Measurements from ENCODE around the gene SEPTIN8. TPM values are rescaled to one million over a fixed set of nuclear protein-coding genes. Genes with fewer than 3 reads are reported as not detected.

SEPTIN8 gene
- total RNA-seq, 2 experiments from 2014 or later = 18.6 to 19.9 TPM

DNA sequence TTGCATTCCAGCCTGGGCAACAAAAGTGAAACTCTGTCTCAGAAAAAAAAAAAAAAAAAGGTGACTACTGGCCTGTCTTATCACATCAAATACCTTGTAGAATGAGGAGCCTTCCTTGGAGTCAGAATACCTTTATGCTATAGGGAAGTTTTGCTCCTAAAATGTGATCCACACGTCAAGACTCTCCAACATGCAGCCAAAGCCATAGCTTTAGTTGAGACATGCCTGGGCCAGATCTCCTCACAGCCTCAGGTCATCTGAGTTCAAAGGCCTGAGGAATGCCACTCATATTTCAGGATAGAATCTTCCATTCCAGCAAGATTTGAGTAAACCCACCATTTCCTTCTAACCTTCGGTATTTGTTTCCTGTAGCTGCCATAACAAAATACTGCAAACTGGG, 22.4 kb upstream of the SEPTIN8 start:
- CTCF ChIA-PET = no interaction called here
- no peak for ATAC-seq
- no peak overlapping the region for H3K27ac Mint-ChIP-seq
- intact Hi-C loops (cut with DNase I, micrococcal nuclease) = no loop called here
- no peak overlapping the region for H3K4me3 Mint-ChIP-seq
- no peaks in the 10 kb centered on the region for H3K36me3 Mint-ChIP-seq (ENCODE audit: low read depth)
- H3K27me3 Mint-ChIP-seq = peaks cover 37% of the 10 kb centered on the region
- no peaks in the 10 kb centered on the region for H3K9me3 Mint-ChIP-seq (ENCODE audit: low read depth)
- no peaks in the 10 kb centered on the region for H3K4me1 Mint-ChIP-seq
- no peak for DNase-seq
- POLR2A ChIA-PET = no interaction called here

DNA sequence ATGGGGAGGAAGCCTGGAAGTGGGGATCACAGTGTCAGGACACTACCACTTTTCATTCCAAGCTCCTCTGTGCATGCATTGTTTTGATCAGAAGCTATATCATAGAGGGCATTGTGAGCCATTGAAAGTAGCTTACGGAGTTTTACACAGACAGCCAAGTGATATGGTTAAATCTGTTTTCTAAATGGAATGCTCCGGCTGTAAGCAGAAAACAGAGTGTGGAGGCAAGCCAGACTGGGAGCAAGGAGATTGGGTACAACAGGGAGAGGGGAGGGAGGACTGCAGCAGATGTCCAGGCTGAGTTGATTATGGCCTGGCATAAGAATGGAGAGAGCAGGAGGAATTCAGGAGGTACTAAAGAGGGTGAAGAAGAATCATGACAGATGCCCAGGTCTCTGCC, 20.6 kb upstream of the SEPTIN8 start:
- POLR2A ChIA-PET = no interaction called here
- Mint-ChIP-seq H3K27ac (no peak overlapping the region), H3K36me3 (ENCODE audit: low read depth) (no peaks in the 10 kb centered on the region), H3K9me3 (ENCODE audit: low read depth) (no peaks in the 10 kb centered on the region), H3K27me3 (peaks cover 28% of the 10 kb centered on the region), H3K4me1 (no peaks in the 10 kb centered on the region), H3K4me3 (no peak overlapping the region)
- CTCF ChIA-PET = interaction anchor here (1.0 to 3.5 kb wide), 3 partner anchors 23 to 217 kb away, joined by 3 to 13 read pairs (median 4); no protein-coding TSS in a partner anchor
- intact Hi-C loops (cut with DNase I, micrococcal nuclease) = no loop called here
- ATAC-seq (no peak), DNase-seq (no peak)

DNA sequence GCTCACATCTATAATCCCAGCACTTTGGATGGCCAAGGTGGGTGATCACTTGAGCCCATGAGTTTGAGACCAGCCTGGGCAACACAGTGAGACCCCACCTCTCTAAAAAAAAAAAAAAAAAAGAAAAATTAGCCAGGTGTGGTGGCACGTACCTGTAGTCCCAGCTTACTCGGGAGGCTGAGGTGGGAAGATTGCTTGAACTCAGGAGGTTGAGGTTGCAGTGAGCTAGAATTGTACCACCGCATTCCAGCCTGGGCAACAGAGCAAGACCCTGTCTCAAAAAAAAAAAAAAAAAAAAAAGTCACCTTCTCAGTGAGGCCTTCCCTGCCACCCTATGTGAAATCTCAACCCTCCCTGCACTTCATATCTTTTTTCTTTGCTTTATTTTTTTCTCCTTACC, 14.0 kb upstream of the SEPTIN8 start:
- H3K9me3 Mint-ChIP-seq (ENCODE audit: low read depth) = no peaks in the 10 kb centered on the region
- ChIA-PET POLR2A (interaction anchor here (0.7 kb wide), 2 partner anchors 10 to 1487 kb away, joined by 3 to 8 read pairs; no protein-coding TSS in a partner anchor), CTCF (interaction anchor here (0.6 to 2.0 kb wide), 4 partner anchors 19 to 168 kb away, joined by 3 to 9 read pairs (median 4); no protein-coding TSS in a partner anchor)
- no peak for ATAC-seq
- H3K4me3 Mint-ChIP-seq = no peak overlapping the region
- intact Hi-C loops (cut with DNase I, micrococcal nuclease) = no loop called here
- H3K27me3 Mint-ChIP-seq = peaks cover 13% of the 10 kb centered on the region
- H3K27ac Mint-ChIP-seq = no peak overlapping the region
- no peaks in the 10 kb centered on the region for H3K4me1 Mint-ChIP-seq
- no peak for DNase-seq
- no peaks in the 10 kb centered on the region for H3K36me3 Mint-ChIP-seq (ENCODE audit: low read depth)

DNA sequence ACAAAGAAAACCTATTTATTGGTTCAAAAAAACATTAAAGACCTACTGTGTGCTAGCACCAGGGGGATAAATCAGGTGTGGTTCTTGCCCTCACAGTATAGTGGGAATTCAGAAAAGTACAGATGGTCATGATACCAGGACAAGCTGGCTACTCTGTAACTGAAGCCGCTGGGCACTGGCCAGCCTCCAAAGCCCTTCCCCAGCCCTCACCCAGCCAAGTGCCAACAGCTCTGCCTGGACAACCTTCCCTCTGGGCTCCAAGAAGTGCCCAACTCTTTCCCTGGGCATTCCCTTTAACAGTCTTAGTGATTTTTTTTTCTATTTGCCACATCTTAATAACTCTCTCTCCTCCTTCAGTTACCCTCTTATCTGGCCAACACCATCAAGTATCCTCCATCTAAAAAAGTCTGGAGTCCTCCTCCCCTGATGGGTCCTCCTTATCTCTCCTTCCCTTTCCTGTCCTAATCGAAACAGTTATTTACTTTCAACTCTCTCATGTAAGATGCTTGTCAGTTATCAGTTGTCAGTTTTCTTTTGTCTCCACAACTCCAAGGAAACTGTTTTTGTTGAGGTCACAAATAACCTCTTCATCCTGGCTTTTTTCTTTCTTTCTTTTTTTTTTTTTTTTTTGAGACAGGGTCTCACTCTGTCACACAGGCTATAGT, 13.3 kb upstream of the SEPTIN8 start:
- intact Hi-C loops (cut with DNase I, micrococcal nuclease) = no loop called here
- Mint-ChIP-seq H3K9me3 (ENCODE audit: low read depth) (no peaks in the 10 kb centered on the region), H3K4me1 (no peaks in the 10 kb centered on the region), H3K27me3 (peaks cover 13% of the 10 kb centered on the region), H3K36me3 (ENCODE audit: low read depth) (no peaks in the 10 kb centered on the region), H3K27ac (no peak overlapping the region), H3K4me3 (no peak overlapping the region)
- CTCF ChIA-PET = interaction anchor here (2.0 kb wide), 1 partner anchor 30 kb away, joined by 9 read pairs; no protein-coding TSS in a partner anchor
- ATAC-seq = no peak
- no peak for DNase-seq
- POLR2A ChIA-PET = interaction anchor here (0.7 kb wide), 1 partner anchor 11 kb away, joined by 8 read pairs; no protein-coding TSS in a partner anchor

- H3K4me1 Mint-ChIP-seq = no peaks in the 10 kb centered on the region
- no peaks in the 10 kb centered on the region for H3K9me3 Mint-ChIP-seq (ENCODE audit: low read depth)
- no peaks in the 10 kb centered on the region for H3K36me3 Mint-ChIP-seq (ENCODE audit: low read depth)
- ChIA-PET POLR2A (no interaction called here), CTCF (no interaction called here)
- H3K27me3 Mint-ChIP-seq = peaks cover 15% of the 10 kb centered on the region
- ATAC-seq (no peak), DNase-seq (no peak)
- intact Hi-C loops (cut with DNase I, micrococcal nuclease) = no loop called here
- H3K4me3 Mint-ChIP-seq = no peak overlapping the region
- H3K27ac Mint-ChIP-seq = no peak overlapping the region
Observed at GRCh38 chr5:132788990-132789886, 12.2 kb upstream of the SEPTIN8 start.

GRCh38 chr5:132788508-132788907, 11.5 kb upstream of the SEPTIN8 start:
- Mint-ChIP-seq H3K27me3 (peaks cover 14% of the 10 kb centered on the region), H3K4me3 (no peak overlapping the region), H3K36me3 (ENCODE audit: low read depth) (no peaks in the 10 kb centered on the region), H3K4me1 (no peaks in the 10 kb centered on the region), H3K27ac (no peak overlapping the region), H3K9me3 (ENCODE audit: low read depth) (no peaks in the 10 kb centered on the region)
- CTCF ChIA-PET = interaction anchor here (0.6 kb wide), 2 partner anchors 476 to 635 kb away, joined by 3 read pairs; no protein-coding TSS in a partner anchor
- intact Hi-C loops (cut with DNase I, micrococcal nuclease) = no loop called here
- no peak for DNase-seq
- no peak for ATAC-seq
- POLR2A ChIA-PET = no interaction called here

DNA sequence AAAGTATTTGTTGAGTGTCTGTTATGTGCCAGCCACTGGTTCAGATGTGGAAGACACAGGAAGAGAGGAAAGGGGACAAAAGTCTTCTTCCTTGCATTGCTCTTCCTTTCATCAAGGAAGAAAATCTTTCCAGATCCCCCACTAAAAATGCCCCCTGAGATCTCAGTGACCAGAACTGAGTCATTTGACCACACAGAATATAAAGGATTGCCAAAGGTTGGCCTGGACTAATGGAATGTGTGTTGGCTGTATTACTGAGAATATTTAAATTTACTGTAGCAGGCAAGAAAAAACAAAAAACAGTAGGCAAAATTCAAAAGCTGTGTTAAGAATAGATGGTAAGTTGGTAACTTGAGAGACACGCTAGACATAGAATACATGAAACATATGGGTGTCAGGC, 10.0 kb upstream of the SEPTIN8 start:
- ATAC-seq (no peak), DNase-seq (no peak)
- Mint-ChIP-seq H3K4me1 (no peaks in the 10 kb centered on the region), H3K9me3 (ENCODE audit: low read depth) (no peaks in the 10 kb centered on the region), H3K4me3 (no peak overlapping the region), H3K36me3 (ENCODE audit: low read depth) (no peaks in the 10 kb centered on the region), H3K27me3 (peaks cover 12% of the 10 kb centered on the region), H3K27ac (no peak overlapping the region)
- intact Hi-C loops (cut with DNase I, micrococcal nuclease) = no loop called here
- CTCF ChIA-PET = no interaction called here
- POLR2A ChIA-PET = no interaction called here

GRCh38 chr5:132785864-132786263, 8.8 kb upstream of the SEPTIN8 start:
- DNase-seq (no peak), ATAC-seq (no peak)
- H3K9me3 Mint-ChIP-seq (ENCODE audit: low read depth) = no peaks in the 10 kb centered on the region
- no peaks in the 10 kb centered on the region for H3K4me1 Mint-ChIP-seq
- intact Hi-C loops (cut with DNase I, micrococcal nuclease) = no loop called here
- H3K27ac Mint-ChIP-seq = no peak overlapping the region
- peaks cover 21% of the 10 kb centered on the region for H3K27me3 Mint-ChIP-seq
- no peaks in the 10 kb centered on the region for H3K36me3 Mint-ChIP-seq (ENCODE audit: low read depth)
- POLR2A ChIA-PET = no interaction called here
- no peak overlapping the region for H3K4me3 Mint-ChIP-seq
- CTCF ChIA-PET = interaction anchor here (0.6 kb wide), 2 partner anchors 32 to 744 kb away, joined by 3 to 6 read pairs; no protein-coding TSS in a partner anchor

GRCh38 chr5:132785365-132785764, 8.3 kb upstream of the SEPTIN8 start:
- no peaks in the 10 kb centered on the region for H3K9me3 Mint-ChIP-seq (ENCODE audit: low read depth)
- H3K4me1 Mint-ChIP-seq = no peaks in the 10 kb centered on the region
- no peak overlapping the region for H3K4me3 Mint-ChIP-seq

GRCh38 chr5:132782101-132782500, 5.1 kb upstream of the SEPTIN8 start:
- Mint-ChIP-seq H3K27ac (no peak overlapping the region), H3K4me3 (no peak overlapping the region), H3K27me3 (peaks cover 39% of the 10 kb centered on the region), H3K4me1 (peaks cover 4% of the 10 kb centered on the region), H3K9me3 (ENCODE audit: low read depth) (no peaks in the 10 kb centered on the region), H3K36me3 (ENCODE audit: low read depth) (no peaks in the 10 kb centered on the region)
- CTCF ChIA-PET = interaction anchor here (0.7 kb wide), 1 partner anchor 39 kb away, joined by 3 read pairs; no protein-coding TSS in a partner anchor
- POLR2A ChIA-PET = no interaction called here
- ATAC-seq (no peak), DNase-seq (no peak)
- intact Hi-C loops (cut with DNase I, micrococcal nuclease) = no loop called here

More at GRCh38 chr5:132785365-132785764, 8.3 kb upstream of the SEPTIN8 start:
- H3K27me3 Mint-ChIP-seq = peaks cover 21% of the 10 kb centered on the region
- intact Hi-C loops (cut with DNase I, micrococcal nuclease) = no loop called here
- H3K27ac Mint-ChIP-seq = no peak overlapping the region
- ATAC-seq (no peak), DNase-seq (no peak)
- no peaks in the 10 kb centered on the region for H3K36me3 Mint-ChIP-seq (ENCODE audit: low read depth)
- ChIA-PET POLR2A (no interaction called here), CTCF (interaction anchor here (0.6 to 1.1 kb wide), 4 partner anchors 32 to 744 kb away, joined by 3 to 6 read pairs (median 3); no protein-coding TSS in a partner anchor)

- H3K36me3 Mint-ChIP-seq (ENCODE audit: low read depth) = no peaks in the 10 kb centered on the region
- H3K4me1 Mint-ChIP-seq = peaks cover 7% of the 10 kb centered on the region
- intact Hi-C loops (cut with DNase I, micrococcal nuclease) = no loop called here
- CTCF ChIA-PET = no interaction called here
- H3K4me3 Mint-ChIP-seq = no peak overlapping the region
- no peaks in the 10 kb centered on the region for H3K9me3 Mint-ChIP-seq (ENCODE audit: low read depth)
- POLR2A ChIA-PET = no interaction called here
- DNase-seq = no peak
- ATAC-seq = no peak
- H3K27me3 Mint-ChIP-seq = peaks cover 41% of the 10 kb centered on the region
- H3K27ac Mint-ChIP-seq = no peak overlapping the region
Observed at GRCh38 chr5:132781029-132781428, 4.0 kb upstream of the SEPTIN8 start.
